HG03439 (cell line): ENCODE measurements around the gene GPR146.
A peak's percentile ranks its signal among the peaks of the same experiment; 100 is the strongest.
"Not testable (repeated sequence)": the region's sequence is repeated elsewhere in the genome, so short reads cannot be mapped to it uniquely, and the experiment has no call there.

ENCODE experiments used
- ATAC-seq: cut with Tn5 transposase; IDR thresholded peaks from one replicate; pipeline ENCODE4 v1.9.1; 2021; ENCODE audit warnings: mild to moderate bottlenecking, moderate library complexity; ENCODE audit not compliant: unreplicated experiment

The GPR146 gene

GRCh38 chr7:1024876-1025742 lies 19.2 kb upstream of the GPR146 start:
- ATAC-seq, result no peak

- ATAC-seq, result no peak
Measured at GRCh38 chr7:1025743-1026581, 18.4 kb upstream of the GPR146 start.

GRCh38 chr7:1026721-1027161 lies 17.6 kb upstream of the GPR146 start:
- ATAC-seq, result no peak

- peak; percentile 3 for ATAC-seq
Measured at GRCh38 chr7:1027242-1028043, 16.9 kb upstream of the GPR146 start.

GRCh38 chr7:1028044-1028770 lies 16.1 kb upstream of the GPR146 start:
- peak; percentile 43 for ATAC-seq

GRCh38 chr7:1028775-1029636 lies 15.3 kb upstream of the GPR146 start:
- ATAC-seq, result no peak

GRCh38 chr7:1029637-1030443 lies 14.5 kb upstream of the GPR146 start:
- no peak for ATAC-seq

GRCh38 chr7:1030444-1031070 lies 13.8 kb upstream of the GPR146 start:
- ATAC-seq, result no peak

GRCh38 chr7:1031716-1032455 lies 12.5 kb upstream of the GPR146 start:
- ATAC-seq, result no peak

GRCh38 chr7:1032536-1033181 lies 11.7 kb upstream of the GPR146 start:
- no peak for ATAC-seq

GRCh38 chr7:1033546-1034145 lies 10.7 kb upstream of the GPR146 start:
- no peak for ATAC-seq

GRCh38 chr7:1034769-1035168 lies 9.6 kb upstream of the GPR146 start:
- not testable (repeated sequence) for ATAC-seq

GRCh38 chr7:1036164-1036928 lies 8.0 kb upstream of the GPR146 start:
- ATAC-seq, result not testable (repeated sequence)

- not testable (repeated sequence) for ATAC-seq
Measured at GRCh38 chr7:1040233-1040632, 4.1 kb upstream of the GPR146 start.

GRCh38 chr7:1040790-1041189 lies 3.6 kb upstream of the GPR146 start:
- ATAC-seq, result no peak
